ENCODE results near the gene ITIH5. TPM values are rescaled to one million over a fixed set of nuclear protein-coding genes. Genes with fewer than 3 reads are reported as not detected.

The ITIH5 gene
- total and polyA plus RNA-seq, 2 of the 13 experiments (the other 11 are each of a cell fraction or from before 2014, with no cell fraction given): 4.7 to 8.9 TPM

- no peak for TF ChIP-seq STAT5B (CRISPR knock-in tag; IDR thresholded peaks at IDR 0.05)
- TF ChIP-seq ZNF180 (CRISPR knock-in tag; IDR thresholded peaks at IDR 0.05; ENCODE audit: borderline replicate concordance, low read depth): no peak
- no peak for TF ChIP-seq ZNF275 (CRISPR knock-in tag; IDR thresholded peaks at IDR 0.05; ENCODE audit: borderline replicate concordance)
- TF ChIP-seq ZNF362 (CRISPR knock-in tag; IDR thresholded peaks at IDR 0.05; ENCODE audit: borderline replicate concordance): no peak
- no peak for TF ChIP-seq MAF1 (CRISPR knock-in tag; IDR thresholded peaks at IDR 0.05; ENCODE audit: borderline replicate concordance)
- no peak for TF ChIP-seq ZNF503 (CRISPR knock-in tag; IDR thresholded peaks at IDR 0.05)
- no peak for TF ChIP-seq KDM3A (CRISPR knock-in tag; IDR thresholded peaks at IDR 0.05; ENCODE audit: low read depth)
Observed at GRCh38 chr10:7551289-7551688, 115.5 kb downstream of the ITIH5 start (continued).

- no peaks in the 10 kb centered on the region for H3K36me3 ChIP-seq (replicated peaks in 1 of 2; ENCODE audit: control insufficient read depth in 1 of 2, insufficient read depth in 2 of 2, low read length in 2 of 2)
- no peak overlapping the region for H2AFZ ChIP-seq (ENCODE audit: low read length)
- ChIA-PET POLR2A (no interaction called here), CTCF (ENCODE audit: low intra/inter-chr PET ratio, low total read pairs) (no interaction called here)
- no peak overlapping the region for H3K4me2 ChIP-seq (ENCODE audit: low read depth, low read length)
- H3K4me1 ChIP-seq (ENCODE audit: insufficient read depth, low read length): peaks cover 16% of the 10 kb centered on the region
- DNase-seq (ENCODE audit: low spot score): no peak
- intact Hi-C loops (cut with micrococcal nuclease; ENCODE audit: unreplicated experiment) (no loop called here), in situ Hi-C loops (cut with HindIII; ENCODE audit: extremely low pct_ligation_motif_present, low pct_unique_long_range_greater_than_20kb) (no loop called here)
- WGBS (ENCODE audit: low lambda C conversion rate): 100% methylated on average over 1 of the region's 1 CpG
- H3K9ac ChIP-seq (ENCODE audit: insufficient read depth, low read depth, low read length): no peak overlapping the region
- H3K9me3 ChIP-seq (ENCODE audit: low read length): no peaks in the 10 kb centered on the region
- H3K27ac ChIP-seq (ENCODE audit: extremely low read length, insufficient read depth, low read length): no peak overlapping the region
- no peak for FAIRE-seq
- H3K4me3 ChIP-seq (replicated peaks in 1 of 3; ENCODE audit: insufficient read depth in 1 of 3, low read depth in 2 of 3, low read length in 3 of 3): no peak overlapping the region
- H4K20me1 ChIP-seq (ENCODE audit: insufficient read depth, low read length): no peaks in the 10 kb centered on the region
- no TSS peak for BruUV-seq (replicated peaks)
- no peak for ATAC-seq
- H3K79me2 ChIP-seq (ENCODE audit: insufficient read depth, low read length): no peaks in the 10 kb centered on the region
- H3K27me3 ChIP-seq (ENCODE audit: control insufficient read depth in 1 of 2, insufficient read depth in 2 of 2, low read length in 2 of 2): no peaks in the 10 kb centered on the region
- no peak for TF ChIP-seq TBL1XR1 (IDR thresholded peaks at IDR 0.05; ENCODE audit: borderline replicate concordance, low read length, partially characterized antibody)
- no peak for TF ChIP-seq ZSCAN22 (CRISPR knock-in tag; IDR thresholded peaks at IDR 0.05)
- no peak for TF ChIP-seq ZBTB46 (CRISPR knock-in tag; IDR thresholded peaks at IDR 0.05; ENCODE audit: borderline replicate concordance)
- no peak for TF ChIP-seq ZNF660 (CRISPR knock-in tag; IDR thresholded peaks at IDR 0.05; ENCODE audit: borderline replicate concordance, low read depth)
Observed at GRCh38 chr10:7550013-7550412, 116.8 kb downstream of the ITIH5 start.
